Activated T-cell treated with anti-CD3 and anti-CD28 coated beads, Interleukin-2, amount 50 U/mL, for 24 hours (primary cell): Measurements from ENCODE around the gene RREB1.

ENCODE experiments used
- DNase-seq: peaks from one replicate; pipeline ENCODE4 v3.0.0-alpha.2; 2020
- H3K27ac Mint-ChIP-seq: 2 replicates; pipeline ENCODE4 v1.8.0; 2020; ENCODE audit warnings: mild to moderate bottlenecking, mixed read lengths
- H3K27me3 Mint-ChIP-seq: 2 replicates; pipeline ENCODE4 v1.8.0; 2020; ENCODE audit warnings: mixed read lengths
- H3K36me3 Mint-ChIP-seq: 2 replicates; pipeline ENCODE4 v1.8.0; 2020; ENCODE audit warnings: low read depth, mixed read lengths
- H3K4me1 Mint-ChIP-seq: 2 replicates; pipeline ENCODE4 v1.8.0; 2020; ENCODE audit warnings: low read depth, mixed read lengths
- H3K4me3 Mint-ChIP-seq: 2 replicates; pipeline ENCODE4 v1.8.0; 2020; ENCODE audit warnings: mild to moderate bottlenecking, moderate library complexity, mixed read lengths
- H3K9me3 Mint-ChIP-seq: 2 replicates; pipeline ENCODE4 v1.8.0; 2020; ENCODE audit warnings: mixed read lengths

Gene RREB1

DNA sequence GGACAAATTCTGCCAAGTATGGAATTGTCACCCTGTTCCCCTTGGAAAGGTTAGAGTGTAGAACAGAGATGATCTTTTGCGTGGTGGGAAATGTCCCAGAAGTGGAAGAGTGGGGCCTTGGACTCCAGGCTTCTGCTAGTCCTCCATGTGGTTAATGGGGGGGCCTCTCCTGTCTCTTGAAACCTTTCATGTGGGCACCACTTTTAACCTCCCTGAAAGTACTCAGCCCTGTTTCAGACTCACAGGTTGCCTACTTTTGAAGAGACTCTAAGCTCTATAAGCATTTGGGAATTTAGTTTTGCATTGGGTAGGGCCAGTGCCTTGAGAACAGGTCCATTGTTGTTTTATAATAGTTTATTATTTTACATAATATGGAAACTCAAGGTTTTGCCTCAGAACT is 17.5 kb downstream of the RREB1 start:
- Mint-ChIP-seq H3K27me3 (no peaks in the 10 kb centered on the region), H3K9me3 (no peaks in the 10 kb centered on the region), H3K4me1 (peaks cover 72% of the 10 kb centered on the region), H3K4me3 (no peak overlapping the region), H3K36me3 (peaks cover 62% of the 10 kb centered on the region), H3K27ac (peak overlapping the region; percentile 66)
- no peak for DNase-seq

DNA sequence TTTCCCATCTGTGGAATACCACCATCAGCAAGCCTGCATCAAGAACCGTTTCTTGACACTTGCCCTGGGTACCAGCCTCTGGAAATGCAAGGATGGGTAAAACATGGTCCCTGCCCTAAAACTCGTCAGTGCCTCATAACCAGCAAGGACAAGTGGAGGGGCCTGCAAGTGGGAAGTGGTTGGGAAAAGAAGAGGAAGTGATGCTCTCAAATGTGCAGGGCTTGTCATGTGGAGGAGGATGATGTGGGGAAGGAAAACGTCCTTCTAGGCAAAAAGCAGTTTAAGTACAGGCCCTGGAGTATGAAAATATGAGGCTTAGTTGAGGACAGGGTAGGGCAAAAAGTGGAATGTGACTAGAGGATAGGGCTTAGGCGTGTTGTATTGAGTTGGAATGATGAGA is 19.0 kb downstream of the RREB1 start:
- DNase-seq: no peak
- Mint-ChIP-seq H3K36me3 (peaks cover 60% of the 10 kb centered on the region), H3K9me3 (no peaks in the 10 kb centered on the region), H3K4me3 (no peak overlapping the region), H3K4me1 (peaks cover 80% of the 10 kb centered on the region), H3K27ac (peak overlapping the region; percentile 6), H3K27me3 (no peaks in the 10 kb centered on the region)

DNA sequence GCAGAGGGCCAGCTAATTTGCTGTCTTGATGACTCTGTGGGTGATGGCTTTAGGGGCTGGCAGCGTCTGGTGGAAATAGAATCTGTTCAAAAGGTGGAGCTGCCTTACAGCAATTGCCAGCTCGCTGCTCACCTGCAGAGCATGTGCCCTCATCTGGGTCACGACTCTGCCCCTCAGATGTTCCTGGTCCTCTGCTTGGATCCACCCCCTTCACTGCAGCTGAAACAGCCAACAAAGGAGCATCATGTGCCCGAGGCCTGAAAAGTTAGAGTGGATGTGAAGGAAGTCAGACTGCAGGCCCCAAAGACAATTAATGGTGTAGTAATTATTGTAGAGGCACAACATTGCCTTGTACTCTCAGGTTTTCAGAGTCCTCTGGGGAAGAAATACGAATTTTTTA is 19.9 kb downstream of the RREB1 start:
- Mint-ChIP-seq H3K9me3 (no peaks in the 10 kb centered on the region), H3K36me3 (peaks cover 58% of the 10 kb centered on the region), H3K27me3 (no peaks in the 10 kb centered on the region), H3K27ac (peak overlapping the region; percentile 72), H3K4me3 (no peak overlapping the region), H3K4me1 (peaks cover 85% of the 10 kb centered on the region)
- DNase-seq: no peak

DNA sequence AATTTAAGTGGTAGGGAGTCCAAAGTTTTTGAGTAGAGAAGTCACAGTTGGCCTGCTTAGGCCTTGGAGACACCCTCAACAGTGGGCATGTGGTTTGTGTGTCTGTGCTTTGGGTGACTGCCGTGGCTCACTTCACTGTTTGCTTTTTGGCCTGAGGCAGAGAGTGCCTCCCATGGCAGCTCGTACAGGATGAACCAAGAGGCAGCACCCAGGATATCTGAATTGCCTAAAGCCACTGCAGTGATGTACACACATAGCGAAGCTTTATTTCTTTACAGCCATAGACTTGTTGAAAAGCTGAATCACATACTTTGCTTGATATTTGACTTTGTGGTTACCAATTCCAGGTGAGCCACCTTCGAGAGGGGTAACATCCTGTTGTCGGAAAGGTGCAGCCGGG is 21.6 kb downstream of the RREB1 start:
- no peak for DNase-seq
- Mint-ChIP-seq H3K27ac (peak overlapping the region; percentile 82), H3K9me3 (no peaks in the 10 kb centered on the region), H3K4me3 (no peak overlapping the region), H3K27me3 (no peaks in the 10 kb centered on the region), H3K36me3 (peaks cover 58% of the 10 kb centered on the region), H3K4me1 (peaks cover 90% of the 10 kb centered on the region)

DNA sequence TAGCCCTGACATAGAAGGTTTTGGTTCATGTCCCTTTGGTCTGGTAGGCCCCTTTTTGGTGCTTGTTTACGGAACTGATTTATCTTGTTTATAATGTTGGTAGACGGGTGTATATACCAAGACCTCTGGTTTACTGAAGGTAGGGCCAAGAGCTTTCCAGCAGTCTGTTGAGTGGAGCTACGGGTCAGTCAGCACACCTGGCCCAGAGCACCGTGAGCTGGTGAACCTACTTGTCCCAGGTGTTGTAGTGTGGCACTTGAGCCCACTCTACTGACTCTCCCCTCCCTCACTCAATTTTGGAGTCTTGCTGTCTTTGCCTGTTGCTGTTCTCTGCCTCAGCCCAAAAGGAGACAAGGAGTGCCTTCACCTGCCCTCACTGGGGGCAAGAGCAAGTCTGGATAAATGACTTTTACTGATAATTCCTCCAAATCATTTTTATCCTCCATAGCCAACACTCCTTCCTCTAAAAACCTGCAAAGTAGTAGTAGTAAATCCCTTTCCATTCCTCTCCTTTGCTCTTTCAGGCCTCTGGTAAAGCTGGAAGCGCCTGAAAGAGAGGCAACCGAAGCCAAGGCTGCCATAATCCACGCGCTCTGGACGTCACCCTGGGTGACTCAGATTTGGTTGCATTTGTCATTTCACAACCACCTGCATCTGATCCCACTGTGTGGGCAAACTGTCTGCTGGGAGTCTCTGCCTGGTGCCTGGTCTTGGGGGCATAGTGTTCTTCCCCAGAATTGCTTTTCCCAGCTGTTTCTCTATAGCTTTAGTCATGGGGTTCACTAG is 22.2 kb downstream of the RREB1 start:
- DNase-seq: peak; percentile 55
- H3K4me3 Mint-ChIP-seq: no peak overlapping the region
- peaks cover 55% of the 10 kb centered on the region for H3K36me3 Mint-ChIP-seq
- peaks cover 88% of the 10 kb centered on the region for H3K4me1 Mint-ChIP-seq
- H3K9me3 Mint-ChIP-seq: no peaks in the 10 kb centered on the region
- peak overlapping the region; percentile 82 for H3K27ac Mint-ChIP-seq
- H3K27me3 Mint-ChIP-seq: no peaks in the 10 kb centered on the region

DNA sequence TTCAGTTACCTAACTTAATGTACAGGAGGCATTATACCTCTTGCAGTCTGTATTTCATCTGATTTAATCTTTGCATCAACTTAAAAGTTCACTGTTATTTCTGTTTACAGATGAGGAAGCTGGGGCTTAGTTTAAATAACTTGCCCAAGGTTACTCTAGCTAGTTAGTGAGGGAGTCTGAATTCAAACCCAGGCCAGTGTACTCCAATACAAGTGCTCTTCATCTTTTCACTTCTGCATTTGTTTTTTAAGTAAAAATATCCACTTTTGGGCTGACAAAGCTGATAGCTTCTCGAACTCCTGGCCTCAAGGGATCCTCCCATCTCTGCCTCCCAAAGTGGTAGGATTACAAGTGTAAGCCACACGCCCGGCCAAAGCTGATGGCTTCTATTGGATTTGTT is 23.6 kb downstream of the RREB1 start:
- Mint-ChIP-seq H3K9me3 (no peaks in the 10 kb centered on the region), H3K27me3 (no peaks in the 10 kb centered on the region), H3K4me1 (peaks cover 92% of the 10 kb centered on the region), H3K4me3 (no peak overlapping the region), H3K27ac (peak overlapping the region; percentile 51), H3K36me3 (peaks cover 43% of the 10 kb centered on the region)
- no peak for DNase-seq

DNA sequence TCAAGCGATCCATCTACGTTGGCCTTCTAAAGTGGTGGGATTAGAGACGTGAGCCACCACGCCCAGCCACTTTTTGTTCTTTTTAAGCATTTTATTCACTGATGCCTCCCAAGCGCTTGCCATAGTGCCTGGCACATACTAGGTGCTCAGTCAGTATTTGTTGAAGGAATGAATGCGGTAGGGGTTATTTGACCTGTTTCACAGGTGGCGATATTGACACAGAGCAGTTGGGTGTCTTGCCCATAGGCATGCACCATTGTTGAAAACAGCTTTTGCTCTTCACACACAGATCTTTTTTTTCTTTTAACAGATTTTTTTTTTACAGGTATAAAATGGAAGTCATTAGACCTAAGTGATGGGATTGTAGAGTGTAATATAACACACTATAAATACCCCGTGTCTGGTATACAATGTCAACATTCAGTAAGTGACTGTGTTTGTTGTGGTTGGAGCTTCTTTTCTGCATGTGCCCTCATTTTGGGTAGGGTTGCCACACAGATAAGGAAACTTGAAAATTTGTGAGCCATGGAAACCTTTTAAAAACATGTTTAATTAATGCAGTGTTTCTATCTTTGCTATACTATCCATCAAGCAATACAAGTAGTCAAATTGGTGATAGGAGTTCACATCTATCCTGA is 24.8 kb downstream of the RREB1 start:
- Mint-ChIP-seq H3K4me1 (peaks cover 93% of the 10 kb centered on the region), H3K9me3 (no peaks in the 10 kb centered on the region), H3K27ac (no peak overlapping the region), H3K36me3 (peaks cover 37% of the 10 kb centered on the region), H3K27me3 (no peaks in the 10 kb centered on the region), H3K4me3 (no peak overlapping the region)
- no peak for DNase-seq

DNA sequence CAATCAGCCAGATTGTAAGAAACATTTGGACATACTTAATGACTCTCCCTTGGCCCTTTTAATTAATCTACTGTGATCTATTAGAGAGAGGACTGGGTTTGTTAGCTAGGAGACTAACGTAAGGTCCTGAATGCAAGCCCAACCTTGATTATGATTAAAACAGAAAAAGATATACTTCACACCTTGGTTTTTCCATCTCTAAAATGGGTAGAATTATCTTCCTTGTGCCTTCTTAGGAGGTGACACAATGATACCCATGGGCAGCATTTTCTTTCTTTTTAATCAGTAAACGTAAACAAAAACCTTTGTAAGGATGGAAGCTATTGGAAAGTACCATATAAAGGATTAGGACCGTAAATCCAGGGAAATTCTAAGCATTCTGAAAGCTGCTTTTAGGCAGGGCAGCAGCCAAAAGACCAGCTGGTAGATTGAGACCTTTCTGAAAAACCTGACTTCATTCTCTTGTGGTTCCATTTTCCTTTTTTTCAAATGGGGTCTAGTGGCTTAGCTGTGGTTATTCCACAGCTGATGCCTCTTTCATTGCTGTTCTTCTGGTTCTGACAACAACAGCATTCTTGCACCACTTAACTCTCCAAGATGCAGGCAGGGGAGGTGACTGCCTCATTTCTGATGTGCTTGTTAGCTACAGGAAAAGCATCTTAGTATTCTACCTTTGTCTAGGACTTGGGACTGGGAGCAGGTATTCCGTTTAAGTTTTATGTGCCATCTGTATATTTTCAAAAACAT is 27.4 kb downstream of the RREB1 start:
- peak overlapping the region; percentile 50 for H3K27ac Mint-ChIP-seq
- no peak overlapping the region for H3K4me3 Mint-ChIP-seq
- DNase-seq: no peak
- H3K36me3 Mint-ChIP-seq: peaks cover 27% of the 10 kb centered on the region
- H3K4me1 Mint-ChIP-seq: peaks cover 91% of the 10 kb centered on the region
- no peaks in the 10 kb centered on the region for H3K27me3 Mint-ChIP-seq
- no peaks in the 10 kb centered on the region for H3K9me3 Mint-ChIP-seq

DNA sequence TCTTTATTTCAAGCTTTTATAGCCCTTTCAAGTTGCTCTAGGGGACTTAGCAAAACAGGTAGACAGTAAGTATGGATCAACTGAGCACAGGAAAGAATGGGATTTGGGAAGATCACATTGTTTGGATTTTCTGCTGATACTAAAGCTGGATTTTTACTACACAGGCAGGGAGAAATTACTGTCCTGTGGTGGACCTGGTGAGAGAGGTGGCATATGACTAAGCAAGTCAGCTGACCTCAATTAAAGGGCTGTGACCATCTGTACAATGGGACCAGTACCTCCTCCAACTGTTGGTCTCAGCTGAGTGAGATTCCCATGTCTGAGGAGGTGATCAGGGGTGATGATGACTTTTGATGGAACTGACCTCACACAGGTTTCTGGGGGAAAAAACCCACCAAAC is 28.0 kb downstream of the RREB1 start:
- Mint-ChIP-seq H3K4me1 (peaks cover 91% of the 10 kb centered on the region), H3K27me3 (no peaks in the 10 kb centered on the region), H3K36me3 (peaks cover 26% of the 10 kb centered on the region), H3K27ac (peak overlapping the region; percentile 36), H3K4me3 (no peak overlapping the region), H3K9me3 (no peaks in the 10 kb centered on the region)
- DNase-seq: no peak

DNA sequence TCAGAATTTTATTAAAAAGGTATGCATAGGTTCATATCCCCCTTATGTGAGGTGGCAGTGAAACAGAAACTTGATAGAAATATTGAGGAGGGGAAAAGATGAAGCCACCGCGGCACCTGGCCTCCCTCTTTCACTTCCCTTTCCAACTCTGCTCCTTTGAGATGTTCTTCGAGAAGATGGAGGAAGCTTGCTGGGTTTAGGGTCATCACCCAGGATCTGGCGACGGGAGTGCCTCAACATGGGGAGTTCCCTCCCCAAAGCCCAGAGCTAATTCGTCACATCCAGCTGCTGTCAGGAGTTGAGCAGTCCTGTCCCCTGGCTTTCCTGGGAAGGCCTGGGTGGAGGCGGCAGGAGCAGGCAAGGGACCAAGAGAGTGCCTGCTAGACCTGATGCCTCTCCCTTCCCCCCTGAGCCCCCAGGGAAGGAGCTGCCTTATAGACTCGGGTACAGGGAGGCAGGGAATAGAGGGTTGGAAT is 29.1 kb downstream of the RREB1 start:
- no peak for DNase-seq
- Mint-ChIP-seq H3K27me3 (no peaks in the 10 kb centered on the region), H3K4me3 (peak overlapping the region; percentile 58), H3K27ac (peak overlapping the region; percentile 97), H3K36me3 (peaks cover 18% of the 10 kb centered on the region), H3K4me1 (peaks cover 88% of the 10 kb centered on the region), H3K9me3 (no peaks in the 10 kb centered on the region)

DNA sequence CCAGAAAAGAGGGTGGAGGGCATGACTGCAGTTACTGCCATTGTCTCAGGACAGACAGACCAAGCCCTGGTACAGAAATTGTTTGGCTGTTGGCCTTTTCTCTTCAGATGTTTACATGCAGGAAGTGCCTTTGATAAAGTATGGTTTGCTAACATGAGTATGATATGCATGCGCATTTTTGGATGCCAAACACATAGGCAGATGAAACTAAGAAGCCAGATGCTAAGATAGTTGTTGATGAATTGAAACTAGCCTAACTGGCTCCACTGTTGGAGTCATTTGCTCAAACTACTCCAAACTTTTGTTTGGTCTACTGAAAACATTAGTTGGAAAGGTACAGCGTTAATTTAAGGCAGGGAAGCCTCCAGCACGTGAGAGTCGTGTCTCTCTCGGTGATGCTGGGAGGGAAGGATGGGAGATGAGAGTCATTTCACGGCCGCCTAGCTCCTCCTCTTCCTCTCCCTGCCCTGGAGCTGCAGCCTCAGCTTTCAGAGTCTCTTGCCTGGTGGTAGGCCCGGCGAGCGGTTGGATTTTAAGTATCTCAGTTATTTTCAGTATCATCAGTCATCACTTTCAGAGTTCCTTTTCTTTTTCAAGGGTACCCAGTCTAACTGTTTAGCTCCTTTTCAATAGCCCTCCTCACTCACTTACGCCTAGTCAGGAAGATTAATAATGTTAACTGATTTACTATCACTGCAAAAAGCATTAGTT is 29.7 kb downstream of the RREB1 start:
- H3K9me3 Mint-ChIP-seq: no peaks in the 10 kb centered on the region
- H3K4me3 Mint-ChIP-seq: peak overlapping the region; percentile 58
- peak overlapping the region; percentile 97 for H3K27ac Mint-ChIP-seq
- DNase-seq: peak; percentile 69
- peaks cover 85% of the 10 kb centered on the region for H3K4me1 Mint-ChIP-seq
- H3K36me3 Mint-ChIP-seq: peaks cover 14% of the 10 kb centered on the region
- no peaks in the 10 kb centered on the region for H3K27me3 Mint-ChIP-seq

DNA sequence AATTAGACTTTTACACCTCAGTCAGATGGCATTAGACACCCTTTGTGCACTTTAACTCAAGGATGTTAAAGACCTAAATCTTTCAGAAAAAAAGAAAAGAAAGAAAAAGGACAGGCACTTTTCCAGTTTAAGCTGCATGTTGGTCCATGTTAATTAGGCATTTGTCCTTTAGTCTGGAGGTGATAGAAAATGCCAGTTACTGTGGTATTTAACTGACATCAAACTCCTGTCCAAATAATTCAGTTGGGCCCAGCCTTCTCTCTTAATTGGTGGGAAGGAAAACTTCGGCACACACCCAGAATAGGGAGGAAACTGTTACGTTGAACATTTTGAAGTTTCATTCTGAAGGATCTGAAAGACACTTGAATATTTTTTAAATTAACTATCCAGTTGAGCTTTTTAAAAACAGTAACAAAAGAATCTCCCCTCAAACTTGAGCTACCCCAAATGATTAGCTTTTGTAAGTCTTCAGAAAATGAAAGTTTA is 30.3 kb downstream of the RREB1 start:
- no peaks in the 10 kb centered on the region for H3K27me3 Mint-ChIP-seq
- H3K27ac Mint-ChIP-seq: peak overlapping the region; percentile 97
- H3K4me3 Mint-ChIP-seq: peak overlapping the region; percentile 58
- peaks cover 8% of the 10 kb centered on the region for H3K36me3 Mint-ChIP-seq
- peaks cover 85% of the 10 kb centered on the region for H3K4me1 Mint-ChIP-seq
- DNase-seq: no peak
- H3K9me3 Mint-ChIP-seq: no peaks in the 10 kb centered on the region

DNA sequence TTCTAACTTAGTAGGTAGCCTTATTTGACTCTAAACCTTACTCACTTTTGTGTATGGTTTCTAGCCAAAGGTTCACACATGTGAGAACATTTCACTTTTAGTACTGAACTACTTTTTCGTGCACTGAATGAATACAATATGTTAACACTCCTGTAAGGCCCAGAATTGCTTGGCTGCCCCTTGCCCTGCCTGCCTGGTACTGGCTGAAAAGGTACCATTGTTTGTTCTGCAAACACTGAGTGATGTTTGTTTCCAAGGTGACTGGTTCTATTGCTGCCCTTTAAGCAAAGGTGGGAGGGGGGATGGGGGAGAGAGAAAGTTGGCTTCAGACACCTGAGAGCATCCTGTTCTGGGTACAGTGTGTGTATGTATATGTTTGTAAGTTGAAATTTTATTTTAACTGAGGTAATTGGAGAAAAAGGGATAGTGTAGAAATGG is 31.2 kb downstream of the RREB1 start:
- Mint-ChIP-seq H3K4me3 (peak overlapping the region; percentile 20), H3K27me3 (no peaks in the 10 kb centered on the region), H3K4me1 (peaks cover 86% of the 10 kb centered on the region), H3K27ac (peak overlapping the region; percentile 97), H3K9me3 (no peaks in the 10 kb centered on the region), H3K36me3 (peaks cover 2% of the 10 kb centered on the region)
- no peak for DNase-seq

DNA sequence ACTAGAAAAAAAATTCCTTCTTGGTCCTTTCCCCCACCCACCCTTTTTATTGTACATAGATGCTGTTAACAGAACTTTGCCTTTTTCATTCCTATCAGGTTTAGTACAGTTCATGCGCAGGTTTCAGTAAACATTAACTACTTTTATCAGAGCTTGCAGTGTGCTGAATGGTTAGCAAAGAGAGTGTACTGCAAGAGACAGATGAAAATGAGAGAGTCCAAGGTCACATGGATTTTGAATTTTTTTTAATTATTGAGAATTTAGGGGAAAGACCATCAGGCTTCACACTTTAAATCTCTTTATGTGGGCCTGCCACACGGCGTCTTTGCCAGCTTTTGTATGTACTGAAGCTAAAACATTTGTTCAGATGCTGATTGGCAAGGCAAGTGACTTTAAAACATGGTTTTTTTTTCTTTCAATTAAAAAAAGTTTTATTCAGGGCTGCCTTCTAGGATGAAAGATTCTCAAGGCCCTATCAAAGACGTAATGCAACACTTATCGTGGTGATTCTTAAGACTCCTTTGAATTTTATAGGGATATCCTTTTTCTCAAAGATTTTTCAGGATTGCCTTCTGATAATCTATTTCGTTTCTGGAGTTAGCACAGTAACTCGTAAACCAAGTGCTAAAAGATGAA is 32.2 kb downstream of the RREB1 start:
- H3K36me3 Mint-ChIP-seq: no peaks in the 10 kb centered on the region
- H3K9me3 Mint-ChIP-seq: no peaks in the 10 kb centered on the region
- no peaks in the 10 kb centered on the region for H3K27me3 Mint-ChIP-seq
- H3K4me3 Mint-ChIP-seq: peak overlapping the region; percentile 77
- peak overlapping the region; percentile 93 for H3K27ac Mint-ChIP-seq
- no peak for DNase-seq
- peaks cover 85% of the 10 kb centered on the region for H3K4me1 Mint-ChIP-seq
